Nephron (organoid): ENCODE measurements around the gene SEL1L.
A peak's percentile ranks its signal among the peaks of the same experiment; 100 is the strongest.

Experiments
- H3K27ac Mint-ChIP-seq, 3 experiments: 2 replicates each; pipeline ENCODE4 v1.8.0; 2020; ENCODE audit warnings: mixed read lengths in 3 of 3, mild to moderate bottlenecking in 2 of 3, moderate library complexity in 1 of 3
- H3K27me3 Mint-ChIP-seq: 2 replicates; pipeline ENCODE4 v1.8.0; 2021; ENCODE audit warnings: low read depth, mild to moderate bottlenecking, moderate library complexity, mixed read lengths
- H3K36me3 Mint-ChIP-seq: 2 replicates; pipeline ENCODE4 v1.8.0; 2020; ENCODE audit warnings: low read depth, mixed read lengths
- H3K4me1 Mint-ChIP-seq: 2 replicates; pipeline ENCODE4 v1.8.0; 2020; ENCODE audit warnings: mixed read lengths
- H3K4me3 Mint-ChIP-seq, 3 experiments: 2 replicates each; pipeline ENCODE4 v1.8.0; 2020; ENCODE audit warnings: mild to moderate bottlenecking in 3 of 3, mixed read lengths in 3 of 3, moderate library complexity in 2 of 3
- H3K9me3 Mint-ChIP-seq: 2 replicates; pipeline ENCODE4 v1.8.0; 2020; ENCODE audit warnings: mixed read lengths
- TF ChIP-seq, protein P1 (sequence below), 3 experiments: fragments of 200-600 bp; sonication (generic); IDR thresholded peaks; one replicate each; pipeline ENCODE4 v1.5.0; 2021; ENCODE audit warnings: antibody characterized with exemption in 3 of 3; ENCODE audit not compliant: unreplicated experiment in 3 of 3

SEL1L gene

DNA sequence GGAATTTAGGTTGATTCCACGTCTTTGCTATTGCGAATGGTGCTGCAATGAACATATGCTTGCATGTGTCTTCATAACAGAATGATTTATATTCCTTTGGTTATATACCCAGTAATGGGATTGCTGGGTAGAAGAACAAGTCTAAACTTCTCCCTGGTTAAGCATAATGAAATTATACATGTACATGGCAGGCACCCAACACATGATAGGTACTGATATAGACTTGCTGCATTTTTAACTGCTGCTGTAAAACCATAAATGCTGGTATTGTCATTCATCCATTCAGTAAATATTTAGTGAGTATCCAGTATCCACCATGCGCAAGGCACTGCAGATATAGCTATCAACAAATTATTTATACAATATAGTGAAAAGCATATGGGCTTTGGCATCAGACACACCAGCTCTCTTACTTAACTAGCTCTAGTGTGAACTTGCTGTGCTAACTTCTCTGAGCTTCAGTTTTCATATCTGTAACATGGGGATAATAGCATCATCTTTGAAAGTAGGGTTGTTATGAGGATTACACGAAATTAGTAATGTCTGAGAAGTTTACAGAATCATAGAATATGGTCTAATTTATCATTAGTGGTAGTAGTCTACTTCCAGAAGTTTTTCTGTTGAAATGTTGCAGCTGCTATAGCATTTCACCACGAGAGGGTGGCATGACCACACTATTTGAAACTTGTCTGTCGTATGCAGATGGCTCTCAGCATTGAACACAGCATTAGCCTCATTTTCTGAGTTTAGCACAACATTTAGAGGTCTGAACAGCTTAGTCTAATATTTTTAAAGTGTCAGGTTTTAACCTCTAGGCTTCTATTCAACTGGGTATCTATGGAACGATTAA, 32.0 kb upstream of the SEL1L start:
- peaks cover 5% of the 10 kb centered on the region for H3K27me3 Mint-ChIP-seq
- H3K4me3 Mint-ChIP-seq: no peak overlapping the region
- H3K9me3 Mint-ChIP-seq: no peaks in the 10 kb centered on the region
- TF ChIP-seq, protein P1, sequence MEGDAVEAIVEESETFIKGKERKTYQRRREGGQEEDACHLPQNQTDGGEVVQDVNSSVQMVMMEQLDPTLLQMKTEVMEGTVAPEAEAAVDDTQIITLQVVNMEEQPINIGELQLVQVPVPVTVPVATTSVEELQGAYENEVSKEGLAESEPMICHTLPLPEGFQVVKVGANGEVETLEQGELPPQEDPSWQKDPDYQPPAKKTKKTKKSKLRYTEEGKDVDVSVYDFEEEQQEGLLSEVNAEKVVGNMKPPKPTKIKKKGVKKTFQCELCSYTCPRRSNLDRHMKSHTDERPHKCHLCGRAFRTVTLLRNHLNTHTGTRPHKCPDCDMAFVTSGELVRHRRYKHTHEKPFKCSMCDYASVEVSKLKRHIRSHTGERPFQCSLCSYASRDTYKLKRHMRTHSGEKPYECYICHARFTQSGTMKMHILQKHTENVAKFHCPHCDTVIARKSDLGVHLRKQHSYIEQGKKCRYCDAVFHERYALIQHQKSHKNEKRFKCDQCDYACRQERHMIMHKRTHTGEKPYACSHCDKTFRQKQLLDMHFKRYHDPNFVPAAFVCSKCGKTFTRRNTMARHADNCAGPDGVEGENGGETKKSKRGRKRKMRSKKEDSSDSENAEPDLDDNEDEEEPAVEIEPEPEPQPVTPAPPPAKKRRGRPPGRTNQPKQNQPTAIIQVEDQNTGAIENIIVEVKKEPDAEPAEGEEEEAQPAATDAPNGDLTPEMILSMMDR (IDR thresholded peaks at IDR 0.05; ENCODE audit: unreplicated experiment in 3 of 3): peak; percentile 62 to 71 (median 64)
- no peak overlapping the region for H3K27ac Mint-ChIP-seq
- H3K4me1 Mint-ChIP-seq: no peaks in the 10 kb centered on the region
- no peaks in the 10 kb centered on the region for H3K36me3 Mint-ChIP-seq

DNA sequence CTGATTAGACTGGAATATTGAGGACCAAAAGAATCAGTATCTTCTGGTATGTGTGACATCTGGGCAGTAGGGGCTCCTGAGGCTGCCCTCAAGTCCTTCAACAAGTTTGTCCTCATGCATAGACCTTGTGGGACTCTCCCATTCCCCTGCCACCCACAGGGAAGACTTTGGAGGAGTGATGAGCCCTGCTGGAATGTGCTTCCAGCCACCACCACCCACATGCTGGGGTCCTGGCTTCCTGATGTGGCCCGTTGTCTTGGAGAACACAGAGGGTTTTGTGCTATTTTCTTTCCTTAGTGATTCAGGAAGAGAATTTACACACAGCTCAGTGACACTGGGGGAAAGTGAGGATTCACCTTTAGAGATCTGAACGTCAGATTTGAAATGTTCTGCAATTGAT, 29.2 kb upstream of the SEL1L start:
- Mint-ChIP-seq H3K27me3 (peaks cover 4% of the 10 kb centered on the region), H3K4me1 (no peaks in the 10 kb centered on the region), H3K4me3 (no peak overlapping the region), H3K27ac (no peak overlapping the region), H3K36me3 (no peaks in the 10 kb centered on the region), H3K9me3 (no peaks in the 10 kb centered on the region)
- TF ChIP-seq, protein P1 (IDR thresholded peaks at IDR 0.05; ENCODE audit: unreplicated experiment in 3 of 3): no peak

- Mint-ChIP-seq H3K4me1 (no peaks in the 10 kb centered on the region), H3K4me3 (no peak overlapping the region), H3K36me3 (no peaks in the 10 kb centered on the region), H3K27me3 (no peaks in the 10 kb centered on the region), H3K9me3 (no peaks in the 10 kb centered on the region), H3K27ac (no peak overlapping the region)
- TF ChIP-seq, protein P1 (IDR thresholded peaks at IDR 0.05; ENCODE audit: unreplicated experiment in 3 of 3): no peak
Observed at GRCh38 chr14:81561084-81561775, 27.6 kb upstream of the SEL1L start.

GRCh38 chr14:81559385-81559784, 25.7 kb upstream of the SEL1L start:
- no peaks in the 10 kb centered on the region for H3K9me3 Mint-ChIP-seq
- no peaks in the 10 kb centered on the region for H3K4me1 Mint-ChIP-seq
- TF ChIP-seq, protein P1 (IDR thresholded peaks at IDR 0.05; ENCODE audit: unreplicated experiment in 3 of 3): no peak

GRCh38 chr14:81557146-81557545, 23.5 kb upstream of the SEL1L start:
- TF ChIP-seq, protein P1 (IDR thresholded peaks at IDR 0.05; ENCODE audit: unreplicated experiment in 3 of 3): no peak
- Mint-ChIP-seq H3K9me3 (no peaks in the 10 kb centered on the region), H3K27ac (no peak overlapping the region), H3K4me3 (no peak overlapping the region), H3K4me1 (no peaks in the 10 kb centered on the region), H3K36me3 (no peaks in the 10 kb centered on the region), H3K27me3 (peaks cover 2% of the 10 kb centered on the region)

More at GRCh38 chr14:81559385-81559784, 25.7 kb upstream of the SEL1L start:
- Mint-ChIP-seq H3K36me3 (no peaks in the 10 kb centered on the region), H3K27me3 (no peaks in the 10 kb centered on the region), H3K27ac (no peak overlapping the region), H3K4me3 (no peak overlapping the region)
